ENCODE results near the gene MRPS24.

MRPS24 gene

DNA sequence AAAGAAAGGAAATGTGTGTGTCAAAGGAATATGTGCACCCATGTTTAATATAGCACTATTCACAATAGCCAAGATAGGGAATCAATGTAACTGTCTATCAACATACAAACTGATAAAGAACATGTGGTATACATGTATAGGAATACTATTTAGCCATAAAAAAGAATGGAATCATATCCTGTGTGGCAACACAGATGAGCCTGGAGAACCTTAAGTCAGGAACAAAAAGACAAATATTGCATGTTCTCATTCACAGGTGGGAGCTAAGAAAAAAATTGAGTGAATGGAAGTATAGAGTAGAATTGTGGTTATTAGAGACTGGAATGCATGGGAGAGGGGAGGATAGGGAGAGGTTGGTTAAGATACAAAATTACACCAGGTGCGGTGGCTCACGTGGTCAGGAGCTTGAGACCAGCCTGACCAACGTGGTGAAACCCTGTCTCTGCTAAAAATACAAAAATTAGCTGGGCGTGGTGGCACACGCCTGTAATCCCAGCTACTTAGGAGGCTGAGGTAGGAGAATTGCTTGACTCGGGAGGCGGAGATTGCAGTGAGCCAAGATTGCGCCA, 26.6 kb upstream of the MRPS24 start:
- 90 to 91% methylated on average over 7 to 8 of the region's 8 CpGs for WGBS, 2 experiments
- no peaks in the 10 kb centered on the region for H3K27me3 ChIP-seq (ENCODE audit: control insufficient read depth, insufficient read depth, low read length, poor library complexity, severe bottlenecking)

DNA sequence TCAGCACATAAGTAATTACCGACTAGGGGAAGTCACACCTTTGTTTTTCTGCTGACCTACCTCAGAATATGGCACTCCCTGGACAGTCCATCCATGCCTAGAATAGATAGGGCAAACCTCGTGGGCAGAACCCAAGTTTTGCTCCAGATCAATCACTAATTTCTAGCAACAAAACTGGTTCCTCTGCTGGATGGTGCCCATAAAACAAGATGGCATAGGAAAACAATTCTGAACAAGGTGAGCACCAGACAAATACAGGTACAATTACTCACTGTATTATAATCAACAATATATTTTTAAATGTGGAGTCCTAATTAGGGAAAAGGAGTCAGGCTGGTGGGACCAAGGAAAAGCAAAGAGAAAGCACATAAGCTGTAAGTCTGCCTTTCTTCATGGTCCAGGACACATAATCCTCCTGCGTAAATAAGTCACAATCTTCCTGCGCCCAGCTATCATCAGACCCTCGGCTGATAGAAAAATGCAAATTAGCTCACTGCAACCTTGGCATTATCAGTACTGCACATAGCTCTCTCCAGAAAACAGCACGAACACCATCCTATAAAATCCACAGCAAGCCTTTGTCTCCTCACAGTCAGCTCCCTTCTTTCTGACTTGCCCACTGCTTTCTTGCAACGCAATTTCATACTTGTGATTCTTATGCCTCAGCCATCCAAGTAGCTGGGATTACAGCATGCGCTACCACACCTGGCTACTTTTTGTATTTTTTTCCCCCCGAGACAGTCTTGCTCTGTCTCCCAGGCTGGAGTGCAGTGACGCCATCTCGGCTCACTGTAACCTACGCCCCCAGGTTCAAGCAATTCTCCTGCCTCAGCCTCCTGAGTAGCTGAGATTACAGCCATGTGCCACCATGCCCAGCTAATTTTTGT, 22.0 kb upstream of the MRPS24 start:
- 92 to 95% methylated on average over 12 of the region's 12 CpGs for WGBS, 2 experiments
- Histone ChIP-seq H3K9me3 (ENCODE audit: control insufficient read depth, low read length) (no peaks in the 10 kb centered on the region), H3K4me3 (ENCODE audit: insufficient read depth, low read depth, low read length) (no peak overlapping the region), H3K27me3 (ENCODE audit: control insufficient read depth, insufficient read depth, low read length, poor library complexity, severe bottlenecking) (no peaks in the 10 kb centered on the region), H3K36me3 (ENCODE audit: control insufficient read depth, insufficient read depth, low read length) (no peaks in the 10 kb centered on the region), H3K27ac (ENCODE audit: insufficient read depth, low read depth, low read length, poor library complexity, severe bottlenecking) (no peak overlapping the region), H3K4me1 (ENCODE audit: control insufficient read depth, insufficient read depth, low read length) (no peaks in the 10 kb centered on the region)

More for the DNA sequence above, 26.6 kb upstream of the MRPS24 start:
- Histone ChIP-seq H3K27ac (ENCODE audit: insufficient read depth, low read depth, low read length, poor library complexity, severe bottlenecking) (no peak overlapping the region), H3K9me3 (ENCODE audit: control insufficient read depth, low read length) (no peaks in the 10 kb centered on the region), H3K4me3 (ENCODE audit: insufficient read depth, low read depth, low read length) (no peak overlapping the region), H3K36me3 (ENCODE audit: control insufficient read depth, insufficient read depth, low read length) (no peaks in the 10 kb centered on the region), H3K4me1 (ENCODE audit: control insufficient read depth, insufficient read depth, low read length) (no peaks in the 10 kb centered on the region)

DNA sequence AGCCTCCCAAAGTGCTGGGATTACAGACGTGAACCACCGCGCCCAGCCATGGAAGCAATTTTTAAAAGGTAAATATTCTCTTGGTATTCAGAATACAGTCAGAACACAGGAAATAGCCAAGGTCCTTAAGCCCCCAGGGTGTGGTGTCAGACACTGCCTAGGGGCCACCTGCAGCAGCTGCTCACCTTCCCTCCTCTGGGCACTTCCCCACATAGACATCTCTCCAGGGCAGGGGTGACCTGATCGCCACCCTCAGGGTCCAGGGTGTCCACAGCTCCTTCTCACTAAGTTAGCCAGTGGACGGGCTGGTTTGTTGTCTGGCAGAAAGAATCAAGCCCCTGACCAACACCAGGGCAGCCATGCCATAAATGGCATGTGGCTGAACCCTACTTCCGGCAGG, 21.2 kb upstream of the MRPS24 start:
- no peak overlapping the region for H3K4me3 ChIP-seq (ENCODE audit: insufficient read depth, low read depth, low read length)
- peaks cover 2% of the 10 kb centered on the region for H3K36me3 ChIP-seq (ENCODE audit: control insufficient read depth, insufficient read depth, low read length)
- H3K9me3 ChIP-seq (ENCODE audit: control insufficient read depth, low read length), result no peaks in the 10 kb centered on the region
- H3K27me3 ChIP-seq (ENCODE audit: control insufficient read depth, insufficient read depth, low read length, poor library complexity, severe bottlenecking), result no peaks in the 10 kb centered on the region
- 94 to 95% methylated on average over 6 of the region's 6 CpGs for WGBS, 2 experiments
- no peaks in the 10 kb centered on the region for H3K4me1 ChIP-seq (ENCODE audit: control insufficient read depth, insufficient read depth, low read length)
- H3K27ac ChIP-seq (ENCODE audit: insufficient read depth, low read depth, low read length, poor library complexity, severe bottlenecking), result no peak overlapping the region

DNA sequence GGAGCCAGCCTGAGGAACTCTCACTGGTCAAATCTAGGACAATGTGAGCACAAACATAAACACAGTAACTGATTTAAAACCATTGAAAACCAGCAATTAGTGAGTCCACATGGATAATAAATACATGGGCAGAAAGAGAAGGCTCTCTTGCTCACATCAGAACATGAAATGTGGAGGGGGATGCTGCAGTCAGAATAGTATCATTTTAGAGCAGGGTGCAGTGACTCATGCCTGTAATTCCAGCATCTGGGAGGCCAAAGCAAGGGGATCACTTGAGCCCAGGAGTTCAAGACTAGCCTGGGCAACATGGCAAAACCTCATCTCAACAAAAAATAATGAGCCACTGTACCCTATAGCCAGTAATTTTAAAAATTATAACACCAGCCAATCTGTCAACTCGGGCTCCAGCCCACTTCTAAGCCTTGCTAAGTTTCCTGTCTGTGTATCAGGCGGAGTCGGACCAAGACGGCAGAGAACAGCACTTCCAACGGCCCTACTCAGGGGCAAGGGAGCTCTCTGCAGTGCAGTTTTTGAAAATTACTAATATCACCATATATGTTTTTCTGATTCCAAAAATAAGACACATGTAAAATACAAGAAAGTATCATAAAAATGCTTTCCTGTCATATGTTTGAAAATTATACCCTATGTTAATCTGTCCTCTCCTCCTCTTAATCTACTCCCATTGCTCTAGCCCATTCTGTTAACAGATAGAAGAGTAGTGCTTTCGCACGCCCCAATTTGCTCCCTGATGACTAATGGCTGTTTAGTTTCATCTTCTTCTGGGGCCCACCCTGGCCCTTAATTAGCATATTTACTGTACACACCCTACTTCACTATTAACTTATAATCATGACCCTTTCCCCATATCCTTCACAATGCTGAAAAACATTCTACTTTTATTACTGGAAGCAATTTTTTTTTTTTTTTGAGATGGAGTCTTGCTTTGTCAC, 20.0 kb upstream of the MRPS24 start:
- Histone ChIP-seq H3K27me3 (ENCODE audit: control insufficient read depth, insufficient read depth, low read length, poor library complexity, severe bottlenecking) (no peaks in the 10 kb centered on the region), H3K27ac (ENCODE audit: insufficient read depth, low read depth, low read length, poor library complexity, severe bottlenecking) (no peak overlapping the region), H3K4me1 (ENCODE audit: control insufficient read depth, insufficient read depth, low read length) (no peaks in the 10 kb centered on the region), H3K4me3 (ENCODE audit: insufficient read depth, low read depth, low read length) (no peak overlapping the region), H3K9me3 (ENCODE audit: control insufficient read depth, low read length) (no peaks in the 10 kb centered on the region), H3K36me3 (ENCODE audit: control insufficient read depth, insufficient read depth, low read length) (peaks cover 3% of the 10 kb centered on the region)
- 89 to 93% methylated on average over 7 of the region's 7 CpGs for WGBS, 2 experiments

DNA sequence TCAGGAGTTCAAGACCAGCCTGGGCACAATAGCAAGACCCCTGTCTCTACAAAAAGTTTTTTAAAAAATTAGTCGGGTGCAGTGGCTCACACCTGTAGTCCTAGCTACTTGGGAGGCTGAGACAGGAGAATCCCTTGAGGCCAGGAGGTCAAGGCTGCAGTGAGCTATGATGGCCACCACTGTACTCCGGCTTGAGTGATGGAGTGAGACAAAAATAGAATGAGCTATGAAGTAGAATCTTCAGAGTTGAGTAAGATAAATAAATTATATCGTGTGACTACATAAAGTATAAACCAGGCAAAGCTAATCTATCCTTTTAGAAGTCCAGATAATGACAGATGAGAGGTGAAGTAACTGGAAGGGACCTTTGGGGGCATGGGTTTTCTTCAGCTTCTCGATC, 15.3 kb upstream of the MRPS24 start:
- 92 to 95% methylated on average over 4 of the region's 4 CpGs for WGBS, 2 experiments
- no peak overlapping the region for H3K27ac ChIP-seq (ENCODE audit: insufficient read depth, low read depth, low read length, poor library complexity, severe bottlenecking)
- H3K36me3 ChIP-seq (ENCODE audit: control insufficient read depth, insufficient read depth, low read length), result peaks cover 3% of the 10 kb centered on the region
- no peaks in the 10 kb centered on the region for H3K9me3 ChIP-seq (ENCODE audit: control insufficient read depth, low read length)
- H3K4me3 ChIP-seq (ENCODE audit: insufficient read depth, low read depth, low read length), result no peak overlapping the region
- H3K27me3 ChIP-seq (ENCODE audit: control insufficient read depth, insufficient read depth, low read length, poor library complexity, severe bottlenecking), result no peaks in the 10 kb centered on the region
- H3K4me1 ChIP-seq (ENCODE audit: control insufficient read depth, insufficient read depth, low read length), result no peaks in the 10 kb centered on the region

DNA sequence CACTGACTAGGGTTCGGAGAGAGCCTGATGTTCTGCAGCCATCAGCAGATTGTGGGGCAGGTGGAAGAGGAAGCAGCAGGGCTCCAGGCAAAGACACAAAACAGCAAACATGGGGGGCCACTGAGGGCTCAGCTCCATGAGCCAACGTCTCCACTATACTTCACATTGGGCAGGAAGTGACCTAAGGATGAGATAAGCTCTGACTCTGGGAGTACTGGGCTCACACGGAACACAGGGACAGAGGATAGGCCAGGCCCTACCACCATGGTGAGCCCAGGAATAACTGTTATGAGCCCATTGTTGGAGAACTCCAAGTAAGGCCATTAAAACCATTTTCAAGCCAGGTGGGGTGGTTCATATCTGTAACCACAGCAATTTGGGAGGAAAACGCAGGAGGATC, 14.9 kb upstream of the MRPS24 start:
- H3K4me1 ChIP-seq (ENCODE audit: control insufficient read depth, insufficient read depth, low read length), result no peaks in the 10 kb centered on the region
- H3K4me3 ChIP-seq (ENCODE audit: insufficient read depth, low read depth, low read length), result no peak overlapping the region
- H3K36me3 ChIP-seq (ENCODE audit: control insufficient read depth, insufficient read depth, low read length), result peaks cover 3% of the 10 kb centered on the region
- no peaks in the 10 kb centered on the region for H3K9me3 ChIP-seq (ENCODE audit: control insufficient read depth, low read length)
- H3K27ac ChIP-seq (ENCODE audit: insufficient read depth, low read depth, low read length, poor library complexity, severe bottlenecking), result no peak overlapping the region
- WGBS, 2 experiments, result 93 to 96% methylated on average over 4 of the region's 4 CpGs
- H3K27me3 ChIP-seq (ENCODE audit: control insufficient read depth, insufficient read depth, low read length, poor library complexity, severe bottlenecking), result no peaks in the 10 kb centered on the region

DNA sequence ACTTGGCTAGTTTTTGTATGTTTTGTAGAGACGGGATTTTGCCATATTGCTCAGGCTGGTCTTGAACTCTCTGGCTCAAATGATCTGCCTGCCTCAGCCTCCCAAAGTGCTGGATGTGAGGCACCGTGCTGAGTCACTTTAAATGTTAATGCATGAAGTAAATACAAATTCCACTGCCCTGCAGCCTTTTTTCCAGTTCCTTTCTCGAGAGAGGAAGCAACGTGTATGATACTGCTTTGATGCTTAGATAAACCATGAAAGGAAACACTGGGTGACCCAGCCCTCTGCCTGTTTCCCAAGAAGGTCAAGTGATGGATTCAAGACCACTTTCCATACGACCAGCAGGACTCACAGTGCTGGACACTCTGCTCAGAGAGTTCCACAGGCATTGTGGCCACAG, 11.3 kb upstream of the MRPS24 start:
- Histone ChIP-seq H3K27me3 (ENCODE audit: control insufficient read depth, insufficient read depth, low read length, poor library complexity, severe bottlenecking) (no peaks in the 10 kb centered on the region), H3K4me1 (ENCODE audit: control insufficient read depth, insufficient read depth, low read length) (no peaks in the 10 kb centered on the region), H3K9me3 (ENCODE audit: control insufficient read depth, low read length) (no peaks in the 10 kb centered on the region), H3K4me3 (ENCODE audit: insufficient read depth, low read depth, low read length) (no peak overlapping the region), H3K36me3 (ENCODE audit: control insufficient read depth, insufficient read depth, low read length) (peaks cover 2% of the 10 kb centered on the region), H3K27ac (ENCODE audit: insufficient read depth, low read depth, low read length, poor library complexity, severe bottlenecking) (no peak overlapping the region)
- WGBS, 2 experiments, result 67 to 69% methylated on average over 5 of the region's 5 CpGs

DNA sequence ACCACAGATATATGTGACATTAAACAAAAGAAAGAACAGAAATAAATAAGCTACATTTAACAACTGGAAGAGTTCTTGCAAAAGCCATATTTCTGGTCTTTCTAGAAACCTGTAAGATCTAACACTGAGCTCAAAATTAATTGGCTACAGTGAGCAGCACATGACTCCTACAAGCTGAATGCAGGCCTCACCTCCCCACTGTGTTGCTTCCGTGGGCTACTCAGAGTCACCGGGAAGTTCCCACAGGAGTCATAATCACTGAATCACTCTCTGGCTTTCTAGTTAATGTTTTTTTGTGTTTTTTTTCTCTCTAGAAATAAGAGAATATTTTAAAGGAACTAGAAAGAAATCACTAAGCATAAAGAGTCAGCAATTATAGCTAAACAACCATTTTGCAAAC, 10.2 kb upstream of the MRPS24 start:
- Histone ChIP-seq H3K27me3 (ENCODE audit: control insufficient read depth, insufficient read depth, low read length, poor library complexity, severe bottlenecking) (no peaks in the 10 kb centered on the region), H3K4me3 (ENCODE audit: insufficient read depth, low read depth, low read length) (no peak overlapping the region), H3K9me3 (ENCODE audit: control insufficient read depth, low read length) (no peaks in the 10 kb centered on the region), H3K27ac (ENCODE audit: insufficient read depth, low read depth, low read length, poor library complexity, severe bottlenecking) (no peak overlapping the region), H3K36me3 (ENCODE audit: control insufficient read depth, insufficient read depth, low read length) (no peaks in the 10 kb centered on the region), H3K4me1 (ENCODE audit: control insufficient read depth, insufficient read depth, low read length) (no peaks in the 10 kb centered on the region)
- 97 to 100% methylated on average over 1 to 2 of the region's 2 CpGs for WGBS, 2 experiments

DNA sequence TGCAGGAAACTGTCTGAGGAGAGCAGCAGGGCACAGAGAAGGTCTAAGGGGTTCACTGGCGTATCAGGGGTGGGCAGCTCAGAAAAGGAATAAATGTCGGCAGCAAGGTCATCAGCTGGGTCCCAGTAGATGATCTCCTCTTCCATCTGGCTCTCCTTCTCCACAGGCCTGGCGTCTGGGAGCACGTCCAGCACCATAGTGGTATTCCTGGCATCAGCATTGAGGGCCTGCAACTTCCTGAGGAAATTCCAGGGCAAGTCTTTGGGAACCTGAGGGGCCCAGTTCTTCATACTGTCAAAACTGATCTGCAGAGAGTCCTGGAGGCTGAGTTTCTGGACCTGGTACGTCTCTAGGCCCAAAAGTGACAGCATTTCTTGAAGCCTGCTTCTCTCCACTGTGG, 9.6 kb upstream of the MRPS24 start:
- no peaks in the 10 kb centered on the region for H3K27me3 ChIP-seq (ENCODE audit: control insufficient read depth, insufficient read depth, low read length, poor library complexity, severe bottlenecking)
- no peak overlapping the region for H3K4me3 ChIP-seq (ENCODE audit: insufficient read depth, low read depth, low read length)
- H3K36me3 ChIP-seq (ENCODE audit: control insufficient read depth, insufficient read depth, low read length), result no peaks in the 10 kb centered on the region
- WGBS, 2 experiments, result 88 to 93% methylated on average over 5 of the region's 5 CpGs
- H3K4me1 ChIP-seq (ENCODE audit: control insufficient read depth, insufficient read depth, low read length), result no peaks in the 10 kb centered on the region
- no peak overlapping the region for H3K27ac ChIP-seq (ENCODE audit: insufficient read depth, low read depth, low read length, poor library complexity, severe bottlenecking)
- H3K9me3 ChIP-seq (ENCODE audit: control insufficient read depth, low read length), result no peaks in the 10 kb centered on the region

Data from ectodermal cell (in vitro differentiated cells).